ENCODE results near the gene TRAPPC8.
A peak's percentile ranks its signal among the peaks of the same experiment; 100 is the strongest.
"Not testable (repeated sequence)": the region's sequence is repeated elsewhere in the genome, so short reads cannot be mapped to it uniquely, and the experiment has no call there.

TRAPPC8 gene

GRCh38 chr18:31840499-31840898, 102.4 kb downstream of the TRAPPC8 start:
- no peak for DNase-seq

GRCh38 chr18:31837879-31838278, 105.0 kb downstream of the TRAPPC8 start:
- no peak for DNase-seq

DNA sequence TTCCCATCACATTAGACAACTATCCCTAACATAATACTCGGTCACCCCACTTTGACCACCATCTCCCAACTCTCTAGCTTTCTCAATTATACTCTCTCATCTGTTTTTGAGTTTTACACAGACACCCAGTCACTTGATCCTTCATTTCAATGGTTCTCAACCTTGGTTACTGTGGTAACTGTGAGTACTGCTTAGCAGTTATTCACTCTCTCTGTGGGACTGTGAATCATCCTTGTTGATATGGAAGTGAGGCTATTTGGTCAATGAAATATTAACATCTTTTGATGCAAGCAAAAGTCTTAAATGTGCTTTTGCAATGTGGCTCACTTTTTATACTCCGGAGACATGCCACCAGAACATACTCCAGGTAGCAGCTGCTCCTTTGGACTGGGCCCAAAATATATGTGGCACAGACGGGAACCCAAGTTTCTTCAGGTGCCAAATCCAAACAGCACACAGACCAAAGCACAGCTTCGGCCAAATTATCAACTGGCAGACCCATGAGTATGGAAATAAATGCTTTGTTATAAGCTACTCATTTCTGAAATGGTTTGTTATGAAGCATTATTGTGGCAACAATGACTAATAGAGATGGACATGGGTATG, 107.3 kb downstream of the TRAPPC8 start:
- DNase-seq: peak; percentile 3

GRCh38 chr18:31831903-31832302, 111.0 kb downstream of the TRAPPC8 start:
- DNase-seq: no peak

DNA sequence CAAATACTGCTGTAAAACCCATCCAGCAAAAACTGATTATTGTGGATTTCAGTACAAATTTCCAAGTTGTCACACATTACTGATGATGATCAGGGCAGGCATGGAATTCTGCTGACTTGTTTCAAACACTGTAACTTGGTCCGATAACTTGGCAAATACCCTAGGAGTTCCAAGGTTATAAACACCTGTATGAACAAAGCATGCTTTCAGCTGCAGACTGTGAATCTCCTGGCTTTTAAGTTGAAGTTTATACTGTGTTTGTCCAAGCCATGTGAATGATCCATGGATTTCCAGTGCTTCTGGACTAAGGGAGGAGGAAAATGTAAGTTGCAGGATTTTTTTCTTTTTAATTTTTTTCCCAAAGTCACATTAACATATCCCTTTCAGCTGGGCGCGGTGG, 112.2 kb downstream of the TRAPPC8 start:
- no peak for DNase-seq

GRCh38 chr18:31828613-31829012, 114.3 kb downstream of the TRAPPC8 start:
- DNase-seq: no peak

DNA sequence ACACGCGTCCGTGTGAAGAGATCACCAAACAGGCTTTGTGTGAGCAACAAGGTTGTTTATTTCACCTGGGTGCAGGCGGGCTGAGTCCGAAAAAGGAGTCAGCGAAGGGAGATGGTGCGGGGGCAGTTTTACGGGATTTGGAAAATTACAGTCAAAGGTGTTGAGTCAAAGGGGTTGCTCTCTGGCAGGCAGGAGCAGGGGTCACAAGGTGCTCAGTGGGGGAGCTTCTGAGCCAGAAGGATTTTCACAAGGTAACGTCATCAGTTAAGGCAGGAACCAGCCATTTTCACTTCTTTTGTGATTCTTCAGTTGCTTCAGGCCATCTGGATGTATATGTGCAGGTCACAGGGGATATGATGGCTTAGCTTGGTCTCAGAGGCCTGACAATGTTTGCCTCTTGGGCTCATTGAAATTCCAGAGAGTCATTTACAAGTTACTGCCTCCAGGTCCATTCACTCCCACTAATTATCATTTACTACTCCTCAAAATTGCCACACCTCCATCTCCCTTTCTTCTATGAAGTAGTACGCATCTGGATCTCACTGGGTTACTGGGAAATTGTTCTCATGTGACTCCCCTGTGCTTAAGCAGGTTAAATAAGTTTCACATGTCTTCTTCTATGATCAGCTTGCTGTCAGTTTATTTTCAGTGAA, 116.1 kb downstream of the TRAPPC8 start:
- not testable (repeated sequence) for DNase-seq

DNA sequence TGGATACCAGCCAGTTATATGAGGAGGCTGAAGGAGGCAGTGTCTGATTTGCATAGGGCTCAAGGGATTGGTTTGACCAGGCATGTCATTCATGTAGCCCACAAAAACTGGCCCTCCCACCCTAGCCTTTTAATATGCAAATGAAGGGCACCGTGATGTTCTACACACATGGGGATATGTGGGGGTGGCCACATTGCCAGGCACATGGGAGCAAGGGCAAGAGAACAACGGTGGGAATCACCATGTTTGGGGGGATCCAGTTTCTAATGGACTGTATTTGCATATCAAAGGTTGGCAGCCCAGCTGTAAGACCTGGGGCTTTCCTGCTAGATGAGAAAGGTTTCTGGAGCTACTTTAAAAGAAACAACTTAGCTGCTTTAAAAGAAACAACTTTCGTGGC, 117.2 kb downstream of the TRAPPC8 start:
- no peak for DNase-seq

DNA sequence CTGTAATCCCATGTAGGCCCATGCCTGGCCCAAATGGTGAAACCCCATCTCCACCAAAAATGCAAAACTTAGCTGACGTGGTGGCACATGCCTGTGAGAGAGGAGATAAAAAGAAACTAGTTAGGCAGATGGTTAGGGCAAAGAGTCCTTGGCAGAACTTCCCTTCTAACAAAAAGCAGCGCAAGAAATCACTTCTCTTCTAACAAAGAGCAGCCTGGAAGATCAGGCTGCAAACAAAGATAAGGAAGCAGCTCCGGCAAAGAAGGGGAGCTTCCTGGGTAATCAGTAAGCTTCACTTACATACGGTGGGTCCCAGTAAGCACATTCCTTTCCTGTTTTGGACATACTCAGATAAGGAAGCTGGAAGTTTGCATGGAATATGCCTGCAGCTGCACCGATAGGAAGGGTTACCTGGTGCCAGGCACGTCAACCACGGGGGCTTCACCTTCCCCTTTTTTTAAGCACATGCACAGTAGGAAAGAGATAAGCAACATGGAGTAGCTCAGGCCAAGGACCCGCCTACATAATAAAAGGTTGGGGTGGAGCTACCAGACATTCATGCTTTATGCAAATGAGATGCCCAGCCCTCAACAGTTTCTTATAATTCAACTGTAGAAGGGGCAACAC, 121.3 kb downstream of the TRAPPC8 start:
- DNase-seq: no peak

- DNase-seq: no peak
Measured at GRCh38 chr18:31819925-31820229, 123.1 kb downstream of the TRAPPC8 start.

DNA sequence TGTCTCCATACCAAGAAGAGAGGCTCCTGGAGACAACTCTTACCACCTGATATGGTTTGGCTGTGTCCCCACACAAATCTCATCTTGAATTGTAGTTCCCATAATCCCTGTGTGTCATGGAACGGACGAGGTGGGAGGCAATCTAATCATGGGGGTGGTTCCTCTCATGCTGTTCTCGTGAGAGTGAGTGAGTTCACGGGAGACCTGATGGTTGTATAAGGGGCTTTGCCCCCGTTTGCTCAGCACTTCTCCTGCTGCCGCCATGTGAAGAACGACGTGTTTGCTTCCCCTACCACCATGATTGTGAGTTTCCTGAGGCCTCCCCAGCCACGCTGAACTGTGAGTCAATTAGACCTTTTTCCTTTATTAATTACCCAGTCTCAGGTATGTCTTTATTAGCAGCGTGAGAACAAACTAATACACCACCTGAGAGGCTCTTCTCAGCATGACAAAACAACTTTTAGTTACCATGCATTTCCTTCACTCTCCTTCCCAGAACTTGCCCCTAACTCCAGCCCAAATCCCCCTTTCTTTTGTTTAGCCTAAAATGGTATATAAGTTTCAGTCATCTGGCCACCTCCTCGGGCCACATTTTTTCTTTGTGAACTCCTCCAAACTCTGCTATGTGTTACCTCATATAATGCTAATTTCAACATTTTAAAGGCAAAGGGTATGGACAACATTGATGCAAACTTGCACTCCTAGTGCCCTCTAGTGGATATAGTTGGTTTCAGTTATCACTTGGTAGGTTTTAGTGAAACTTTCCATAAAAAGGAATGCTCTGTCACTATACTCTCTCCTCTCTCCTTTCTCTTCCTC, 123.6 kb downstream of the TRAPPC8 start:
- peak; percentile 41 for DNase-seq

DNA sequence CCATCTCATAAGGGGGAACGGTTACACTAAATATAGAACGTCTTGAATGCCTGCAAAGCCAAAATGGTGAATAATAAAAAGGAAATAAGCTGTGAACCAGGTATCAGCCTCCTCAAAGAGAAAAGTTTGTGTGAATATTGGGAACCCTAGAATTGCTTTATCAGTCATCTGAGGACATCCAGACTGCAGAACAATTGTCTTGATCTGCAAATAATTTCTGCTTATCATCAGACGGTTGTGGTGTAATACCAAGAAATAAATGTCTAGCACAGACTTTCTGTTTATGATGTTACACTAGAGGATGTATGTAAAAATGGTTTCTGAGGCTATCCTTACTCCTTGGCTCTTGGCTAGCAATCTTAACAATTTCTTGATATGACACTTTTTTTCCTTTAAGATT, 128.8 kb downstream of the TRAPPC8 start:
- no peak for DNase-seq

DNA sequence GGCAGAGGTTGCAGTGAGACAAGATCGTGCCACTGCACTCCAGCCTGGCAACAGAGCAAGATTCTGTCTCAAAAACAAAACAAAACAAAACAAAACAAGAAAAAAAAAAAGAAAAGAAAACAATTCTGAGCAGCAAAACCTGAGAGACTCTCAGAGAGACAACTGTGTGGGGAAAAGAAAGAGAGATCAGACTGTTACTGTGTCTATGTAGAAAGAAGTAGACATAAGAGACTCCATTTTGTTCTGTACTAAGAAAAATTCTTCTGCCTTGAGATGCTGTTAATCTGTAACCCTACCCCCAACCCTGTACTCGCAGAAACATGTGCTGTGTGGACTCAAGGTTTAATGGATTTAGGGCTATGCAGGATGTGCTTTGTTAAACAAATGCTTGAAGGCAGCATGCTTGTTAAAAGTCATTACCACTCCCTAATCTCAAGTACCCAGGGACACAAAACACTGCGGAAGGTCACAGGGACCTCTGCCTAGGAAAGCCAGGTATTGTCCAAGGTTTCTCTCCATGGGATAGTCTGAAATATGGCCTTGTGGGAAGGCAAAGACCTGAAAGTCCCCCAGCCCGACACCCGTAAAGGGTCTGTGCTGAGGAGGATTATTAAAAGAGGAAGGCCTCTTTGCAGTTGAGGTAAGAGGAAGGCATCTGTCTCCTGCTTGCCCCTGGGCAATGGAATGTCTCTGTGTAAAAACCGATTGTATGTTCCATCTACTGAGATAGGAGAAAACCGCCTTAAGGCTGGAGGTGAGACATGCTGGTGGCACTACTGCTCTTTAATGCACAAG, 132.4 kb downstream of the TRAPPC8 start:
- not testable (repeated sequence) for DNase-seq

DNA sequence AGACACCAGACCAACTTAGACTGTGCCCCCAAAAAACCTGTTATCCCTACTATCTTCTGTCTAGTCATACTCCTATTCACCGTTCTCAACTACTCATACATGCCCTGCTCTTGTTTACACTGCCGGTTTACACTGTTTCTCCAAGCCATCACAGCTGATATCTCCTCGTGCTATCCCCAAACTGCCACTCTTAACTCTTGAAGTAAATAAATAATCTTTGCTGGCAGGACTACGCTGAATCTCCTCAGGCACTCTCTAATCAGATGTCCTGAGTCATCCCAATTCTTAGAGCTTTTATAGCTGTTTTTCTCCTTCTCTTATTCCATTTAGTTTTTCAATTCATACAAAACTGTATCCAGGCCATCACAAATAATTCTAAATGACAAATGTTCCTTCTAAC, 133.9 kb downstream of the TRAPPC8 start:
- not testable (repeated sequence) for DNase-seq

DNA sequence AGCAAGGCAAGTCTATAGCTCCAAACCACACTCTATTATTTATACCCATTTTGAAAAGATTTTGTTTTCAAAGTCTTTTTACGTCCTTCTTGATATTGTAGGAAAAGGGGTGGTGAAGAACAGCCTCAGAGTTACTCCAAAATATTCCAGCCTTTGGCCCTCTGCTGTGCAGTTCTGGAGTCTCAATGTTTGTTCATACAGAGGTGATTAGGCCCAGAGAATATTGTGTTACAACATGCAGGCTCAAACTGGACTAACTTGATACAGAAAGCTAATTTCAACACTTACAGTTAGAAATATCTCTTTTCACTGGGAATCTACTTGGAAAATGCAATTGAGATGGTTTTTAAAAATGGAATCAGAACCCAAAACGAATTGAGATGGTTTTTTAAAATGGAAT, 141.8 kb downstream of the TRAPPC8 start:
- no peak for DNase-seq

GRCh38 chr18:31799257-31799656, 143.7 kb downstream of the TRAPPC8 start:
- not testable (repeated sequence) for DNase-seq

DNA sequence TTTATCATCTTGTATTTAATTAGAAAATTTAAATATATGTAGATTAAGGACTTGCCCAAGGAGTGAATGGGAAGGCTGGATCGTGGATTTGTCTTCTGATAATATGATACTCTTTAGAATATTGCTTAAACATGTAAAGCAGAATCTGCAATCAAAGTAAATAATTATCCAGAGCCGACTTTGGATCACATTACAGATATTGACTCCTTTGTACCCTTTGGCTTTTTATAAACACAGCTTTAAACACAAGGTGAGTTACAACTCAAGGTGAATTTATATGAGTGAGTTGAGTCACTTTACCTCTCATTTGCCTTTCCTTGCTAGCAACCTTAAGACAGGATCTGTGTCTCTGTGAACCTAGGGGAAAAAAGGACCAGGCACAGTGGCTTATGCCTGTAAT, 144.5 kb downstream of the TRAPPC8 start:
- DNase-seq: no peak

- no peak for DNase-seq
Measured at GRCh38 chr18:31795747-31796146, 147.2 kb downstream of the TRAPPC8 start.

- DNase-seq: no peak
Measured at GRCh38 chr18:31793531-31793930, 149.4 kb downstream of the TRAPPC8 start.

- no peak for DNase-seq
Measured at GRCh38 chr18:31792580-31792911, 150.4 kb downstream of the TRAPPC8 start.

DNA sequence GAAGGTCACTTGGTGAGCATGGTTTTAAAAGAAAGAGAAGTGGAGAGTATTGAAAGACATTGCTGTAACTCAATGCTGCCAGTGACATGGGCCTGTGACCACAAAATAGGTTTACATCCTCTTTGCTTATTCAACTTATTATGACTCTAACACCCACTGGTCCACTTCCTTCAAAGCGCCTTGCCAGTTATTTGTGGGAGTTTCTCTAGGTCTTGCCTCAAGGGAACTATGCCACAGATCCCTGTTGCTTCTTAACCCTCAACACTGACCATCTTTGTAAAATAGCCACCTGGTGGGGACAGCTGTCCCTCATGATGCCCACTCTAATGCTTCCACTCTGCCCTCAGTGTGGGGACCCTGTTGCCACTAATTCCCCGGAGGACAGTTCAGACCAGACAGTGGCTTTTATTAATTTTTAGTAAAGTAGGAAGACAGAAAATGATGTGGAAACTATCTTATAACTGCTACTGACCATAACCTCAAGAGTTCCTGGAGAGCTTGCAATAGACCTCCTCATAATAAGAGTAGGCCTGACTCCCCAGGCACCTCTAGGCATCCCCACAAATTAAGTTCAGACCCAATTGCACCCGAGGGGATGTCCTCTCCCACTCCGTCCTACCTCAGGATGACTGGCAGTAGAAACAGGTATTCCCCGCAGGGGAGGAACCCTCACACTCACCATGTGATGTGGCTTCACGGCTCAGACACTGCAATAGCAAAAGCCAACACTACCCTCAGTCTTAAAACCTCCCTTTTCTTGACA, 150.9 kb downstream of the TRAPPC8 start:
- DNase-seq: no peak

GRCh38 chr18:31789409-31789808, 153.5 kb downstream of the TRAPPC8 start:
- no peak for DNase-seq

All from fibroblast of skin of right biceps (primary cell).